GM12892 (cell line): ENCODE measurements around the gene MLPH.

Experiments used
- POLR2A ChIP-seq: IDR thresholded peaks from 2 replicates; pipeline ENCODE4 v1.6.1; 2011; ENCODE audit warnings: low read depth, low read length, control low read depth
- TAF1 ChIP-seq: IDR thresholded peaks from 2 replicates; pipeline ENCODE4 v1.6.1; 2011; ENCODE audit warnings: low read depth, mild to moderate bottlenecking, control low read depth, low read length, borderline replicate concordance

GRCh38 chr2:237465515-237466148 is 21.4 kb upstream of the MLPH start:
- TF ChIP-seq POLR2A (no peak), TAF1 (no peak)
